Tibial nerve (tissue), 3 donors: ENCODE results near the gene ZNF579.

Source experiments
- POLR2A ChIP-seq, 2 donors: fragments of 450-650 bp; IDR thresholded peaks; one replicate each; pipeline ENCODE4 v1.6.1; 2017; ENCODE audit warnings: antibody characterized with exemption in 2 of 2, mild to moderate bottlenecking in 2 of 2, moderate library complexity in 2 of 2
- TF ChIP-seq, protein P1 (sequence below), 5 experiments: fragments of 200-600 bp in 3 of 5; fragments of 450-650 bp in 2 of 5; sonication (generic) in 3 of 5; IDR thresholded peaks; one replicate each; pipeline ENCODE4 v1.5.1; 2016 to 2019; ENCODE audit warnings: antibody characterized with exemption in 5 of 5, mild to moderate bottlenecking in 3 of 5, moderate library complexity in 2 of 5

DNA sequence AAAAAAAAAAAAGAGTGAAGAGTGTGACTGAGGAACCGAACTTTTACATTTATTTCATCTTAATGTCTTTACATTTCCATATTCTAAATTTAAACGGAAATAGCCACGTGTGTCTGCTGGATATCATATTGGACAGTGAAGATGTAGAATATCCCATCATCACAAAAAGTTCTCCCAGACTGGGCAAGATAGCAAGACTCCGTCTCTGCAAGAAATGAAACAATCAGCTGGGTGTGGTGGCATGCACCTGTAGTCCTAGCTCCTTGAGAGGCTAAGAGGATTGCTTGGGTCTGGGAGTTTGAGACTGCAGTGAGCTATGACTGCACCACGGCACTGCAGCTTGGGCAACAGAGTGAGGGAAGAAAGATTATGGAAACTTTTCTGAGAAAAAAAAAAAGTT is 3.9 kb downstream of the ZNF579 start:
- TF ChIP-seq, protein P1, sequence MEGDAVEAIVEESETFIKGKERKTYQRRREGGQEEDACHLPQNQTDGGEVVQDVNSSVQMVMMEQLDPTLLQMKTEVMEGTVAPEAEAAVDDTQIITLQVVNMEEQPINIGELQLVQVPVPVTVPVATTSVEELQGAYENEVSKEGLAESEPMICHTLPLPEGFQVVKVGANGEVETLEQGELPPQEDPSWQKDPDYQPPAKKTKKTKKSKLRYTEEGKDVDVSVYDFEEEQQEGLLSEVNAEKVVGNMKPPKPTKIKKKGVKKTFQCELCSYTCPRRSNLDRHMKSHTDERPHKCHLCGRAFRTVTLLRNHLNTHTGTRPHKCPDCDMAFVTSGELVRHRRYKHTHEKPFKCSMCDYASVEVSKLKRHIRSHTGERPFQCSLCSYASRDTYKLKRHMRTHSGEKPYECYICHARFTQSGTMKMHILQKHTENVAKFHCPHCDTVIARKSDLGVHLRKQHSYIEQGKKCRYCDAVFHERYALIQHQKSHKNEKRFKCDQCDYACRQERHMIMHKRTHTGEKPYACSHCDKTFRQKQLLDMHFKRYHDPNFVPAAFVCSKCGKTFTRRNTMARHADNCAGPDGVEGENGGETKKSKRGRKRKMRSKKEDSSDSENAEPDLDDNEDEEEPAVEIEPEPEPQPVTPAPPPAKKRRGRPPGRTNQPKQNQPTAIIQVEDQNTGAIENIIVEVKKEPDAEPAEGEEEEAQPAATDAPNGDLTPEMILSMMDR (IDR thresholded peaks at IDR 0.05) = no peak
- no peak for TF ChIP-seq POLR2A (IDR thresholded peaks at IDR 0.05)
